GM23338 (cell line): Measurements from ENCODE around the gene ROR1. TPM values are rescaled to one million over a fixed set of nuclear protein-coding genes. Genes with fewer than 3 reads are reported as not detected.

ENCODE experiments used
- ATAC-seq: fragments of 200-7000 bp; cut with Tn5 transposase; 3 replicates; pipeline ENCODE4 v1.9.1; 2020
- DNase-seq: peaks from one replicate; pipeline ENCODE4 v3.0.0-alpha.2; 2015; ENCODE audit warnings: low spot score
- H2AFZ ChIP-seq: fragments of 200-600 bp; sonication (generic); 2 replicates; pipeline ENCODE4 v1.8.0; 2016; ENCODE audit warnings: antibody characterized with exemption, mild to moderate bottlenecking, moderate library complexity
- H3F3A ChIP-seq: fragments of 200-600 bp; sonication (generic); replicated peaks from 2 replicates; pipeline ENCODE4 v1.8.0; 2017; ENCODE audit warnings: antibody characterized with exemption, mixed run types, low read depth
- H3K27ac ChIP-seq: fragments of 200-600 bp; sonication (generic); 2 replicates; pipeline ENCODE4 v1.6.1; 2016; ENCODE audit warnings: low read depth
- H3K27me3 ChIP-seq: fragments of 200-600 bp; sonication (generic); 2 replicates; pipeline ENCODE4 v1.8.0; 2016; ENCODE audit warnings: mild to moderate bottlenecking, mixed run types, moderate library complexity; ENCODE audit not compliant: insufficient read depth
- H3K36me3 ChIP-seq: fragments of 200-600 bp; sonication (generic); 2 replicates; pipeline ENCODE4 v1.8.0; 2016; ENCODE audit warnings: mild to moderate bottlenecking; ENCODE audit not compliant: insufficient read depth
- H3K4me1 ChIP-seq: fragments of 200-600 bp; sonication (generic); 2 replicates; pipeline ENCODE4 v1.8.0; 2016; ENCODE audit warnings: mild to moderate bottlenecking, moderate library complexity; ENCODE audit not compliant: insufficient read depth
- H3K4me2 ChIP-seq: fragments of 200-600 bp; sonication (generic); 2 replicates; pipeline ENCODE4 v1.7.1; 2017; ENCODE audit warnings: mixed run types
- H3K4me3 ChIP-seq: fragments of 200-600 bp; sonication (generic); 2 replicates; pipeline ENCODE4 v1.6.1; 2016; ENCODE audit warnings: mixed run types
- H3K79me2 ChIP-seq: fragments of 200-600 bp; sonication (generic); replicated peaks from 2 replicates; pipeline ENCODE4 v1.8.0; 2017; ENCODE audit warnings: mild to moderate bottlenecking; ENCODE audit not compliant: insufficient read depth
- H3K9me2 ChIP-seq: fragments of 200-600 bp; sonication (generic); 2 replicates; pipeline ENCODE4 v1.8.0; 2017; ENCODE audit not compliant: insufficient read depth
- H4K20me1 ChIP-seq: fragments of 200-600 bp; sonication (generic); replicated peaks from 2 replicates; pipeline ENCODE4 v1.8.0; 2017; ENCODE audit warnings: mild to moderate bottlenecking; ENCODE audit not compliant: insufficient read depth
- H3K27ac Mint-ChIP-seq: 2 replicates; pipeline ENCODE4 v1.8.0; 2020; ENCODE audit warnings: inconsistent platforms, mild to moderate bottlenecking, moderate library complexity, mixed read lengths
- H3K27me3 Mint-ChIP-seq: 3 replicates; pipeline ENCODE4 v1.8.0; 2022; ENCODE audit warnings: low read depth, mild to moderate bottlenecking, moderate library complexity, mixed read lengths, inconsistent platforms; ENCODE audit not compliant: insufficient read depth, poor library complexity
- H3K36me3 Mint-ChIP-seq: 3 replicates; pipeline ENCODE4 v1.8.0; 2021; ENCODE audit warnings: low read depth, mild to moderate bottlenecking, inconsistent platforms, moderate library complexity, mixed read lengths
- H3K4me1 Mint-ChIP-seq: 3 replicates; pipeline ENCODE4 v1.8.0; 2020; ENCODE audit warnings: mild to moderate bottlenecking, inconsistent platforms, mixed read lengths
- H3K4me3 Mint-ChIP-seq: 3 replicates; pipeline ENCODE4 v1.8.0; 2021; ENCODE audit warnings: moderate library complexity, mild to moderate bottlenecking, inconsistent platforms, mixed read lengths
- H3K9me3 Mint-ChIP-seq: 3 replicates; pipeline ENCODE4 v1.8.0; 2020; ENCODE audit warnings: moderate library complexity, mild to moderate bottlenecking, inconsistent platforms, mixed read lengths
- CREB1 ChIP-seq: fragments of 250-450 bp; sonication (Bioruptor Pico); IDR thresholded peaks from 2 replicates; pipeline ENCODE4 v1.5.0; 2020; ENCODE audit warnings: low read depth, mild to moderate bottlenecking, moderate library complexity
- CTCF ChIP-seq, 2 experiments: fragments of 200-600 bp in 1 of 2; sonication (generic) in 1 of 2; conservative IDR thresholded peaks; 2 replicates each; pipeline versions ENCODE4 v1.5.1 to v1.6.1; 2016 to 2017; ENCODE audit warnings: antibody characterized with exemption in 2 of 2, low read depth in 2 of 2, mild to moderate bottlenecking in 2 of 2, moderate library complexity in 1 of 2
- ETS1 ChIP-seq: IDR thresholded peaks from 2 replicates; pipeline ENCODE4 v1.6.1; 2016; ENCODE audit warnings: antibody characterized with exemption
- EZH2 ChIP-seq: fragments of 200-600 bp; sonication (generic); IDR thresholded peaks from one replicate; pipeline ENCODE4 v1.8.0; 2017; ENCODE audit warnings: antibody characterized with exemption, mild to moderate bottlenecking, low read depth; ENCODE audit not compliant: unreplicated experiment
- EZH2phosphoT487 ChIP-seq: fragments of 200-600 bp; sonication (generic); IDR thresholded peaks from one replicate; pipeline ENCODE4 v1.8.1; 2018; ENCODE audit warnings: antibody characterized with exemption; ENCODE audit not compliant: unreplicated experiment
- JUNB ChIP-seq: IDR thresholded peaks from one replicate; pipeline ENCODE4 v1.6.1; 2016; ENCODE audit warnings: antibody characterized with exemption; ENCODE audit not compliant: unreplicated experiment
- NANOG ChIP-seq: IDR thresholded peaks from 2 replicates; pipeline ENCODE4 v1.6.1; 2016; ENCODE audit warnings: antibody characterized with exemption, borderline replicate concordance
- POLR2AphosphoS5 ChIP-seq: IDR thresholded peaks from 2 replicates; pipeline ENCODE4 v1.6.1; 2016; ENCODE audit warnings: antibody characterized with exemption, low read depth
- REST ChIP-seq: IDR thresholded peaks from one replicate; pipeline ENCODE4 v1.6.1; 2018; ENCODE audit warnings: antibody characterized with exemption; ENCODE audit not compliant: unreplicated experiment
- STAT1 ChIP-seq: IDR thresholded peaks from one replicate; pipeline ENCODE4 v1.6.1; 2016; ENCODE audit warnings: antibody characterized with exemption; ENCODE audit not compliant: unreplicated experiment
- ZNF114 ChIP-seq: fragments of 250-450 bp; sonication (Bioruptor Pico); IDR thresholded peaks from 2 replicates; pipeline ENCODE4 v1.5.0; 2020; ENCODE audit warnings: mild to moderate bottlenecking, moderate library complexity
- ZNF331 ChIP-seq: fragments of 250-450 bp; sonication (Bioruptor Pico); IDR thresholded peaks from 2 replicates; pipeline ENCODE4 v1.5.0; 2020; ENCODE audit warnings: low read depth, mild to moderate bottlenecking, moderate library complexity
- ZNF462 ChIP-seq: fragments of 250-450 bp; sonication (Bioruptor Pico); IDR thresholded peaks from 2 replicates; pipeline ENCODE4 v1.5.0; 2020; ENCODE audit warnings: mild to moderate bottlenecking, moderate library complexity
- polyA plus RNA-seq: library from polyadenylated mRNA; unstranded; fragments of >200 nt; fragmentation: Nextera tagmentation; extraction: Ambion mirVana; gene quantifications from 2 replicates; pipeline ENCODE4 v1.2.1, GENCODE V29; 2016
- total RNA-seq: library from RNA; depleted of rRNA; stranded (reverse); fragments of >200 nt; shearing (Covaris generic); gene quantifications from 2 replicates; pipeline ENCODE4 v1.2.3, GENCODE V29; 2014

The ROR1 gene
- total and polyA plus RNA-seq, 2 experiments from 2014 or later: 59.7 to 96.0 TPM

- no peaks in the 10 kb centered on the region for H3K36me3 Mint-ChIP-seq
- DNase-seq (no peak), ATAC-seq (no peak)
Observed at GRCh38 chr1:64186898-64187280, 413.1 kb downstream of the ROR1 start.

More at GRCh38 chr1:64186898-64187280, 413.1 kb downstream of the ROR1 start:
- Mint-ChIP-seq H3K27me3 (peaks cover 10% of the 10 kb centered on the region), H3K27ac (0 out of 2 replicates have a peak overlapping the region, but pooled peaks have one; percentile 56), H3K4me1 (peaks cover 22% of the 10 kb centered on the region), H3K4me3 (no peak overlapping the region), H3K9me3 (no peaks in the 10 kb centered on the region)
- Histone ChIP-seq H3K4me2 (no peak overlapping the region), H3K27ac (no peak overlapping the region), H3F3A (0 out of 2 replicates have a peak, but pooled peaks cover 4% of the 10 kb centered on the region), H4K20me1 (no peaks in the 10 kb centered on the region), H3K27me3 (no peaks in the 10 kb centered on the region), H3K4me1 (peaks cover 4% of the 10 kb centered on the region), H3K4me3 (no peak overlapping the region), H2AFZ (no peak overlapping the region), H3K79me2 (no peaks in the 10 kb centered on the region), H3K36me3 (no peaks in the 10 kb centered on the region), H3K9me2 (peaks cover 7% of the 10 kb centered on the region; the same call in 1 of the 2 replicates)
- TF ChIP-seq NANOG: no peak
- TF ChIP-seq EZH2phosphoT487: no peak
- TF ChIP-seq ZNF331 (CRISPR knock-in tag): no peak
- TF ChIP-seq STAT1: no peak
- no peak for TF ChIP-seq ZNF462
- TF ChIP-seq ZNF114: no peak
- no peak for TF ChIP-seq ETS1
- TF ChIP-seq CTCF (conservative IDR thresholded peaks at IDR 0.05; ENCODE audit: low read depth in 2 of 2): no peak
- no peak for TF ChIP-seq JUNB
- no peak for TF ChIP-seq EZH2
- TF ChIP-seq CREB1 (CRISPR knock-in tag): no peak
- TF ChIP-seq POLR2AphosphoS5: no peak
- no peak for TF ChIP-seq REST
